Measurements from ENCODE around the gene RBM4B. TPM values are rescaled to one million over a fixed set of nuclear protein-coding genes. Genes with fewer than 3 reads are reported as not detected.

RBM4B gene
- polyA plus RNA-seq, 1 donor, result 78.4 TPM

DNA sequence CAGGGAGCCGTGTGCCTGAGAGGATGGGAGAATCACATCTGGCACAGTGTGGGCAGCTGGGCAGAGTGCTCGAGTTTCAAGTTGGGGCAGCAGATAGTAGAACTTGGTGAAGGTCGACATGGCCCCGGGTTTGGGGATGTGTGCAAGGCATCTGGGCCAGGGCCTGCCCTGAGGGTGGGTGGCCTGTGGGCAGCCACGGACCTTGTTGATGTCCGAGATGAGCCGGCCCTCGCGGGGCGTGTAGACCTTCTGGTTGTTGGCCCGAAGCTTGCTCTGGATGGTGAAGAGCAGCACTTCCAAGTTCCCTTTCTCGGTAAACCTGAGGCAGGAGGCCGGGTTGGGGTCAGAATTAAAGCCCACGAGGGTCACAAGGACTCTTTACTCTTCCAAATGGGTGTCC lies 31.0 kb upstream of the RBM4B start:
- DNase-seq, result no peak

GRCh38 chr11:66708094-66708493 lies 30.4 kb upstream of the RBM4B start:
- DNase-seq, result no peak

GRCh38 chr11:66707486-66707885 lies 29.8 kb upstream of the RBM4B start:
- no peak for DNase-seq

GRCh38 chr11:66706989-66707388 lies 29.3 kb upstream of the RBM4B start:
- DNase-seq, result no peak

- DNase-seq, result no peak
Measured at GRCh38 chr11:66705587-66706335, 28.1 kb upstream of the RBM4B start.

DNA sequence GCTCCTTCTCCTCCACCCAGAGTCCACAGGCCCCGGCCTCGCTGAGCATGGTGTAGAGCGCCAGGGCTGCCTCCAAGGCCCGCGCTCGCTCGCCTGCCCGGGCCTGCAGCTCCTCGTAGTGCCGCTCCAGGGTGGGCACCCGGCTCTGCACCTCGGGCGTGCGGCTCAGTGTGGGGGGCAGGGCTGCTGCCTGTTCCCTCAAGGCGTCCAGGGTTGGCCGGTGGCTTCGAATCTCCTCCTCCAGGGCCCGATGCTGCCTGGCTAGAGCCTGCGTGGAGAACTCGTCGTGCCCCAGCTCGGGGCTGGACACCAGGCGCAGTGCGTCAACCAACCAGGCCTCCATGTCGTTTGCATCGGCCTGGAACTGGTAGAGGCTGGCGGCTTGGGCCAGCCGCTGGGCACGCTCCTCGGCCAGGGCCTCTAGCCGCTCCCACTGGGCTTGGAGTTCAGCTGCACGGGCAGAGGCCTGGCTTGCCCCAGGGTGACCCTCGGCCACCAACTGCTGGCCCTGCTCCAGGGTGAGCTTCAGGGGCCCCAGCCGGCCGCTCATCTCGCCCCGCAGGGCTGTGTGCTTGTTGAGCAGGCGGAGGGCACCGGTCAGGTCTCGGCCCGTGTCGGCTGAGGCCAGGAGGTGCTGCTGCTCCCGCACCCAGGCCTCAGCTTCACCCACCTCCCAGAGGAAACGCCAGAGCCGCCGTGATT lies 27.1 kb upstream of the RBM4B start:
- no peak for DNase-seq

- DNase-seq, result no peak
Measured at GRCh38 chr11:66701432-66702240, 23.9 kb upstream of the RBM4B start.

GRCh38 chr11:66700742-66701141 lies 23.1 kb upstream of the RBM4B start:
- DNase-seq, result no peak

GRCh38 chr11:66700337-66700736 lies 22.6 kb upstream of the RBM4B start:
- DNase-seq, result no peak

GRCh38 chr11:66698491-66698890 lies 20.8 kb upstream of the RBM4B start:
- DNase-seq, result no peak

DNA sequence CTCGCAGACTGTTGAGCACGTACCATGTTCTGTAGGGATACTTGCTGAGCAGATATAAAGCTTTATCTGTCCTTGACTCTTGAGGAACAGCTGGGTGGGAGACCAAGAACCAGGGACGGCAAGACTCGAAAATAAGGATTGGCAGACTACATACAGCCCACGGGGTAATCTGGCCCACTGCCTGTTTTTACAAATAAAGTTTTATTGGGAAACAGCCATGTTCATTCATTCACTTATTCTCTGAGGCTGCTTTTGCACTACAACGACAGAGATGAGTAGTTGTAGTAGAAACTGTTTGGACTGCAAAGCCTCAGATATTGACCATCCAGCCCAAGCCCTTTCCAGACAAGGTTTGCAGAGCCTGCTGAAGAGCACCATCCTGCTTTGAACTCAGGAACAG lies 20.3 kb upstream of the RBM4B start:
- no peak for DNase-seq

GRCh38 chr11:66696146-66696545 lies 18.5 kb upstream of the RBM4B start:
- DNase-seq, result no peak

GRCh38 chr11:66694732-66695207 lies 17.1 kb upstream of the RBM4B start:
- peak; percentile 90 for DNase-seq

GRCh38 chr11:66694056-66694410 lies 16.3 kb upstream of the RBM4B start:
- no peak for DNase-seq

DNA sequence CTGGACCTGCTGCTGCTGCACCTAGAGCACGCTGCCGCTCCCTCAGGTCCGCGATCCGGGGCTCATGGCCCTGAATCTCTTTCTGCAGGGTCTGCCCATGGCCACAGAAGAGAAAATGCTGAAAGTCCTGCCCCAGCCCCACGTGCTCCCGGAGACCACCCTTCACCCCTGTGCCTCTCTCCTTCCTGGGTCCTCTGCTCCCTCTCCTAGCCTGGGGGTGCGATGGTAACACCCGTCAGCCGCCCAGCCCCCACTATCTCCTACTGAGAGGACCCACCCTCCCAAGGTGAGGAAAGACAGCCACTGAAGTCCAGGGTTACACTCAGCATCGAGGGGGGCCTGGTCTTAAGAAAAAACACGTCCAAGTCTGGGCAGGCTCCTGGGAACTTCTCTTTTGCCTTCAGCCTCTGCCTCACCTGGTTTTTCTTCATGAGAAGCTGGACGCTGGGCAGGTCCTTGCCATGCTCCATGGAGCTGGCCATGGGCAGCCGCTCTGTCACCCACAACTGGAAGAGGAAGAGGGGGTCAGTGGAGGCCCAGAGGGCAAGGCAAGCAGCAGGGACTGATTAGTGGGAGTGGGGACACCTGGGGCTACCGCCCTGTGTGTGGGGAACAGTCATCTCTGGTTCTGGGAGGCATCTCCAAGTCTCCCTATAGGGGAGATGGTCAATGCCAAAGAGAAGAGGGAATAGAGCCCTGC lies 15.8 kb upstream of the RBM4B start:
- DNase-seq, result no peak

- DNase-seq, result no peak
Measured at GRCh38 chr11:66692871-66693331, 15.2 kb upstream of the RBM4B start.

DNA sequence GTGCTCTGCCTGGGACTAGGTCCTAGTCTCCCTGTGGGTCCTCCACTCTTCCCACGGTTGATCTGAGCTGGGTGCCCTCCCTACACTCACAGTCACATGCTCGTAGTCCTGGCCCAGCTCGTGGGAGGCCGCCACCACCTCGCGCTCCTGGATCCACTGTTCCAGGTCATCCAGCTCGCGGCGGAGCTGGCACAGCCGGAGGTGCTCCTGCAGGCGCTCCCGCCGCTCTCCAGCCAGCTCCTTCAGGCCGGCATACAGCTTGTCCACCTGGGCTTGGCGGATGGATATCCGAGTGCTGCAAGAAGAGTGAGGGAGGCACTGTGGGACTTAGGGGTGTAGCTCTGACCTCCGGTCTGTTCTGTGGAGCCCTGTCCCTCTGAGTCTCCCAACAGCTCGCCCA lies 14.8 kb upstream of the RBM4B start:
- DNase-seq, result no peak

GRCh38 chr11:66691311-66691980 lies 13.8 kb upstream of the RBM4B start:
- no peak for DNase-seq

- DNase-seq, result no peak
Measured at GRCh38 chr11:66689661-66690590, 12.2 kb upstream of the RBM4B start.
